ENCODE data around the gene ERI3.

ERI3 gene

GRCh38 chr1:44351289-44351688 lies 3.8 kb downstream of the ERI3 start:
- DNase-seq (ENCODE audit: low read depth in 2 of 3, low spot score in 1 of 3), result no peak

- no peak for DNase-seq (ENCODE audit: low read depth in 2 of 3, low spot score in 1 of 3)
Observed at GRCh38 chr1:44348061-44348485, 7.0 kb downstream of the ERI3 start.

GRCh38 chr1:44347280-44347679 lies 7.8 kb downstream of the ERI3 start:
- no peak for DNase-seq (ENCODE audit: low read depth in 2 of 3, low spot score in 1 of 3)

GRCh38 chr1:44346878-44347277 lies 8.2 kb downstream of the ERI3 start:
- no peak for DNase-seq (ENCODE audit: low read depth in 2 of 3, low spot score in 1 of 3)

- no peak for DNase-seq (ENCODE audit: low read depth in 2 of 3, low spot score in 1 of 3)
Observed at GRCh38 chr1:44346184-44346583, 8.9 kb downstream of the ERI3 start.

- DNase-seq (ENCODE audit: low read depth in 2 of 3, low spot score in 1 of 3), result no peak
Observed at GRCh38 chr1:44345187-44345775, 9.8 kb downstream of the ERI3 start.

- DNase-seq (ENCODE audit: low read depth in 2 of 3, low spot score in 1 of 3), result no peak
Observed at GRCh38 chr1:44339731-44340130, 15.3 kb downstream of the ERI3 start.

- no peak for DNase-seq (ENCODE audit: low read depth in 2 of 3, low spot score in 1 of 3)
Observed at GRCh38 chr1:44338136-44338535, 16.9 kb downstream of the ERI3 start.

GRCh38 chr1:44336668-44337067 lies 18.4 kb downstream of the ERI3 start:
- no peak for DNase-seq (ENCODE audit: low read depth in 2 of 3, low spot score in 1 of 3)

- no peak for DNase-seq (ENCODE audit: low read depth in 2 of 3, low spot score in 1 of 3)
Observed at GRCh38 chr1:44334968-44335367, 20.1 kb downstream of the ERI3 start.

- DNase-seq (ENCODE audit: low read depth in 2 of 3, low spot score in 1 of 3), result no peak
Observed at GRCh38 chr1:44333376-44333775, 21.7 kb downstream of the ERI3 start.

- no peak for DNase-seq (ENCODE audit: low read depth in 2 of 3, low spot score in 1 of 3)
Observed at GRCh38 chr1:44332505-44332904, 22.6 kb downstream of the ERI3 start.

GRCh38 chr1:44330935-44331334 lies 24.1 kb downstream of the ERI3 start:
- DNase-seq (ENCODE audit: low read depth in 2 of 3, low spot score in 1 of 3), result no peak

- DNase-seq (ENCODE audit: low read depth in 2 of 3, low spot score in 1 of 3), result no peak
Observed at GRCh38 chr1:44328671-44329416, 26.2 kb downstream of the ERI3 start.

- no peak for DNase-seq (ENCODE audit: low read depth in 2 of 3, low spot score in 1 of 3)
Observed at GRCh38 chr1:44327679-44328491, 27.2 kb downstream of the ERI3 start.

GRCh38 chr1:44326821-44327465 lies 28.1 kb downstream of the ERI3 start:
- DNase-seq (ENCODE audit: low read depth in 2 of 3, low spot score in 1 of 3), result no peak

- no peak for DNase-seq (ENCODE audit: low read depth in 2 of 3, low spot score in 1 of 3)
Observed at GRCh38 chr1:44326024-44326701, 28.9 kb downstream of the ERI3 start.

GRCh38 chr1:44323947-44324346 lies 31.1 kb downstream of the ERI3 start:
- no peak for DNase-seq (ENCODE audit: low read depth in 2 of 3, low spot score in 1 of 3)

- DNase-seq (ENCODE audit: low read depth in 2 of 3, low spot score in 1 of 3), result no peak
Observed at GRCh38 chr1:44322367-44322766, 32.7 kb downstream of the ERI3 start.

- no peak for DNase-seq (ENCODE audit: low read depth in 2 of 3, low spot score in 1 of 3)
Observed at GRCh38 chr1:44321466-44321865, 33.6 kb downstream of the ERI3 start.
